ENCODE measurements around the gene C20orf144.
"Not testable (repeated sequence)": the region's sequence is repeated elsewhere in the genome, so short reads cannot be mapped to it uniquely, and the experiment has no call there.

Gene C20orf144

GRCh38 chr20:33635341-33635740 is 26.8 kb upstream of the C20orf144 start:
- Histone ChIP-seq H3K27ac (ENCODE audit: low read depth, low read length, severe bottlenecking) (no peak overlapping the region), H3K4me1 (ENCODE audit: control insufficient read depth, insufficient read depth, low read length, poor library complexity, severe bottlenecking) (no peaks in the 10 kb centered on the region), H3K4me3 (ENCODE audit: extremely low read depth, insufficient read depth, low read length, poor library complexity, severe bottlenecking) (no peak overlapping the region), H3K9me3 (ENCODE audit: control insufficient read depth, low read length) (no peaks in the 10 kb centered on the region), H3K36me3 (ENCODE audit: control insufficient read depth, insufficient read depth, low read length) (peaks cover 53% of the 10 kb centered on the region)
- 100% methylated on average over 1 of the region's 3 CpGs for WGBS, 2 experiments (ENCODE audit: insufficient coverage in 2 of 2)

GRCh38 chr20:33636776-33637175 is 25.4 kb upstream of the C20orf144 start:
- H3K36me3 ChIP-seq (ENCODE audit: control insufficient read depth, insufficient read depth, low read length) = peaks cover 59% of the 10 kb centered on the region

DNA sequence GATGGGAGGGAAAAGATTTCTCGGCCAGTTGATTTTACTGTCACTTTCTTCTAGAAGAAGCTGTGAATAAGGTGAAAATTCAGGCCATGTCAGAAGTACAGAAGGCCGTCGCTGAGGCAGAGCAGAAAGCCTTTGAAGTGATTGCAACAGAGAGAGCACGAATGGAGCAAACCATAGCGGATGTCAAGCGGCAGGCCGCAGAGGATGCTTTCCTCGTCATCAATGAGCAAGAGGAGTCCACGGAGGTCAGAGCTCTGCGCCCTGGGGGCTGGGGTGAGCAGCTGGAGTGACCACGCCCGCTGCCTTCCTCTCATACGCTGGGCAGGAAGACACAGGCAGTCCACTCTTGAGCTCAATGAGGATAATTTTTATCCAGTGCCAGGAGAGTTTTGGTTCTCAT is 21.8 kb upstream of the C20orf144 start:
- Histone ChIP-seq H3K36me3 (ENCODE audit: control insufficient read depth, insufficient read depth, low read length) (peaks cover 60% of the 10 kb centered on the region), H3K4me3 (ENCODE audit: extremely low read depth, insufficient read depth, low read length, poor library complexity, severe bottlenecking) (no peak overlapping the region)
- 91 to 93% methylated on average over 10 to 12 of the region's 13 CpGs for WGBS, 2 experiments (ENCODE audit: insufficient coverage in 2 of 2)

More at GRCh38 chr20:33636776-33637175, 25.4 kb upstream of the C20orf144 start:
- WGBS, 2 experiments (ENCODE audit: insufficient coverage in 2 of 2) = 82 to 86% methylated on average over 1 of the region's 1 CpG
- no peak overlapping the region for H3K27ac ChIP-seq (ENCODE audit: low read depth, low read length, severe bottlenecking)
- H3K4me1 ChIP-seq (ENCODE audit: control insufficient read depth, insufficient read depth, low read length, poor library complexity, severe bottlenecking) = no peaks in the 10 kb centered on the region
- H3K4me3 ChIP-seq (ENCODE audit: extremely low read depth, insufficient read depth, low read length, poor library complexity, severe bottlenecking) = no peak overlapping the region
- no peaks in the 10 kb centered on the region for H3K9me3 ChIP-seq (ENCODE audit: control insufficient read depth, low read length)

DNA sequence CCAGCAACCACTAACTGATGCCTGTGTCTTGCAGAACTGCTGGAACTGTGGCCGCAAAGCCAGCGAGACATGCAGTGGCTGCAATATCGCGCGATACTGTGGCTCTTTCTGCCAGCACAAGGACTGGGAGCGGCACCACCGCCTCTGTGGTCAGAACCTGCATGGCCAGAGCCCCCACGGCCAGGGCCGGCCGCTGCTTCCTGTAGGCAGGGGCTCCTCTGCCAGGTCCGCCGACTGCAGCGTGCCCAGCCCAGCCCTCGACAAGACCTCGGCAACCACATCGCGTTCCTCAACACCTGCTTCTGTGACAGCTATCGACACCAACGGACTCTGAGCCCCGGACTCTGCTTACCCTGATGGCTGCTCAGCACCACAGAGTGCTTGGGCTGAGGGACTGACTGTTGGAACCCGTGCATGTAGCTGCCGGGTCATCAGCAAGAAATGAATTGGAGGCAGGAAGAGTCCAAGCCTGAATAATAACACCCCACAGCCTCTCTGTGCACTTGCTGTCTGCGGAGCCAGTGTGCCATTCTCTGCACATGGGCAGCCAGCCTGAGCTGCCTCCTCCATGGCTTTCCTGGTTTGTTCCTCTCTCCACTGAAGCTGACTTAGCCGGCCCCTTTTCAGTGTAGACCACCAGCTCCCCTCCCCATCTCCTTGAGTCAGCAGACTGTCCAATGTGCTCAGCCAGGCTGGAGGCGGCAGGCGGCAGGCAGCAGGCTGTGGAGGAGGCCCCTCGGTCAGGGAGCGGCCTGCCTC is 17.6 kb upstream of the C20orf144 start:
- H3K27ac ChIP-seq (ENCODE audit: low read depth, low read length, severe bottlenecking) = no peak overlapping the region
- H3K9me3 ChIP-seq (ENCODE audit: control insufficient read depth, low read length) = no peaks in the 10 kb centered on the region
- H3K4me3 ChIP-seq (ENCODE audit: extremely low read depth, insufficient read depth, low read length, poor library complexity, severe bottlenecking) = no peak overlapping the region
- 94 to 96% methylated on average over 25 to 27 of the region's 28 CpGs for WGBS, 2 experiments (ENCODE audit: insufficient coverage in 2 of 2)
- no peaks in the 10 kb centered on the region for H3K4me1 ChIP-seq (ENCODE audit: control insufficient read depth, insufficient read depth, low read length, poor library complexity, severe bottlenecking)
- peaks cover 43% of the 10 kb centered on the region for H3K36me3 ChIP-seq (ENCODE audit: control insufficient read depth, insufficient read depth, low read length)

More for the DNA sequence above, 21.8 kb upstream of the C20orf144 start:
- H3K9me3 ChIP-seq (ENCODE audit: control insufficient read depth, low read length) = no peaks in the 10 kb centered on the region
- H3K27ac ChIP-seq (ENCODE audit: low read depth, low read length, severe bottlenecking) = no peak overlapping the region
- H3K4me1 ChIP-seq (ENCODE audit: control insufficient read depth, insufficient read depth, low read length, poor library complexity, severe bottlenecking) = no peaks in the 10 kb centered on the region

- Histone ChIP-seq H3K36me3 (ENCODE audit: control insufficient read depth, insufficient read depth, low read length) (peaks cover 38% of the 10 kb centered on the region), H3K27ac (ENCODE audit: low read depth, low read length, severe bottlenecking) (no peak overlapping the region), H3K4me3 (ENCODE audit: extremely low read depth, insufficient read depth, low read length, poor library complexity, severe bottlenecking) (no peak overlapping the region), H3K9me3 (ENCODE audit: control insufficient read depth, low read length) (no peaks in the 10 kb centered on the region), H3K4me1 (ENCODE audit: control insufficient read depth, insufficient read depth, low read length, poor library complexity, severe bottlenecking) (no peaks in the 10 kb centered on the region)
- 90 to 96% methylated on average over 3 of the region's 4 CpGs for whole genome bisulfite sequencing, 2 experiments (ENCODE audit: insufficient coverage in 2 of 2)
These were observed 17.1 kb upstream of the C20orf144 start for GRCh38 chr20:33645072-33645358.

- Histone ChIP-seq H3K4me3 (ENCODE audit: extremely low read depth, insufficient read depth, low read length, poor library complexity, severe bottlenecking) (no peak overlapping the region), H3K9me3 (ENCODE audit: control insufficient read depth, low read length) (no peaks in the 10 kb centered on the region), H3K27ac (ENCODE audit: low read depth, low read length, severe bottlenecking) (no peak overlapping the region), H3K4me1 (ENCODE audit: control insufficient read depth, insufficient read depth, low read length, poor library complexity, severe bottlenecking) (no peaks in the 10 kb centered on the region), H3K36me3 (ENCODE audit: control insufficient read depth, insufficient read depth, low read length) (peaks cover 35% of the 10 kb centered on the region)
- 100% methylated on average over 2 of the region's 2 CpGs for WGBS, 2 experiments (ENCODE audit: insufficient coverage in 2 of 2)
These were observed 16.7 kb upstream of the C20orf144 start for GRCh38 chr20:33645396-33645795.

DNA sequence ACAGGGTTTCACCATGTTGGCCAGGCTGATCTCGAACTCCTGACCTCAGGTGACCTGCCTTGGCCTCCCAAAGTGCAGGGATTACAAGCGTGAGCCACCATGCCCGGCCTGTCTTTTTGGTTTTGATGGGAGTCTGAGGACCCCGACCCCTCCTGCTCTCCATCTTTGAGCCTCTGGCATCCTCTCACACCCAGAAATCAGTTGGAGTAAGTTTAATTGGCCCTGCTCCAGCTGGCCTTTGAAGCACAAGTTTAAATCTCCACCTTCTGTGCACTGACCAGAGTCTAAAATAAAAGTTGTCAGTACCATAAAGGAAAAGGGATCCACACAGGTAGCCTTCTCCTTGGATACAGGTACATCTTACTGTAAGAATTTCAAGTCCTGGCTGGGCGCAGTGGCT is 15.9 kb upstream of the C20orf144 start:
- 88 to 100% methylated on average over 1 to 5 of the region's 5 CpGs for WGBS, 2 experiments (ENCODE audit: insufficient coverage in 2 of 2)
- H3K36me3 ChIP-seq (ENCODE audit: control insufficient read depth, insufficient read depth, low read length) = peaks cover 29% of the 10 kb centered on the region
- H3K4me1 ChIP-seq (ENCODE audit: control insufficient read depth, insufficient read depth, low read length, poor library complexity, severe bottlenecking) = no peaks in the 10 kb centered on the region
- no peak overlapping the region for H3K27ac ChIP-seq (ENCODE audit: low read depth, low read length, severe bottlenecking)
- H3K4me3 ChIP-seq (ENCODE audit: extremely low read depth, insufficient read depth, low read length, poor library complexity, severe bottlenecking) = no peak overlapping the region
- H3K9me3 ChIP-seq (ENCODE audit: control insufficient read depth, low read length) = no peaks in the 10 kb centered on the region

GRCh38 chr20:33646959-33647602 is 15.0 kb upstream of the C20orf144 start:
- H3K36me3 ChIP-seq (ENCODE audit: control insufficient read depth, insufficient read depth, low read length) = peaks cover 24% of the 10 kb centered on the region
- H3K4me3 ChIP-seq (ENCODE audit: extremely low read depth, insufficient read depth, low read length, poor library complexity, severe bottlenecking); H3K27ac ChIP-seq (ENCODE audit: low read depth, low read length, severe bottlenecking); H3K9me3 ChIP-seq (ENCODE audit: control insufficient read depth, low read length); H3K4me1 ChIP-seq (ENCODE audit: control insufficient read depth, insufficient read depth, low read length, poor library complexity, severe bottlenecking): not testable (repeated sequence)
- WGBS, 2 experiments (ENCODE audit: insufficient coverage in 2 of 2) = 83 to 85% methylated on average over 9 to 14 of the region's 14 CpGs

GRCh38 chr20:33647603-33648395 is 14.3 kb upstream of the C20orf144 start:
- no peak overlapping the region for H3K4me3 ChIP-seq (ENCODE audit: extremely low read depth, insufficient read depth, low read length, poor library complexity, severe bottlenecking)
- H3K27ac ChIP-seq (ENCODE audit: low read depth, low read length, severe bottlenecking) = no peak overlapping the region
- 96 to 97% methylated on average over 10 of the region's 11 CpGs for WGBS, 2 experiments (ENCODE audit: insufficient coverage in 2 of 2)
- H3K9me3 ChIP-seq (ENCODE audit: control insufficient read depth, low read length) = no peaks in the 10 kb centered on the region
- no peaks in the 10 kb centered on the region for H3K4me1 ChIP-seq (ENCODE audit: control insufficient read depth, insufficient read depth, low read length, poor library complexity, severe bottlenecking)
- H3K36me3 ChIP-seq (ENCODE audit: control insufficient read depth, insufficient read depth, low read length) = peaks cover 20% of the 10 kb centered on the region

GRCh38 chr20:33648396-33649004 is 13.6 kb upstream of the C20orf144 start:
- H3K36me3 ChIP-seq (ENCODE audit: control insufficient read depth, insufficient read depth, low read length) = peaks cover 20% of the 10 kb centered on the region
- no peak overlapping the region for H3K27ac ChIP-seq (ENCODE audit: low read depth, low read length, severe bottlenecking)
- no peak overlapping the region for H3K4me3 ChIP-seq (ENCODE audit: extremely low read depth, insufficient read depth, low read length, poor library complexity, severe bottlenecking)
- H3K9me3 ChIP-seq (ENCODE audit: control insufficient read depth, low read length) = no peaks in the 10 kb centered on the region
- WGBS, 2 experiments (ENCODE audit: insufficient coverage in 2 of 2) = 97 to 99% methylated on average over 12 of the region's 14 CpGs
- H3K4me1 ChIP-seq (ENCODE audit: control insufficient read depth, insufficient read depth, low read length, poor library complexity, severe bottlenecking) = no peaks in the 10 kb centered on the region

Data from mesodermal cell (in vitro differentiated cells).